Keratinocyte (primary cell): ENCODE data around the gene FAT2. TPM values are rescaled to one million over a fixed set of nuclear protein-coding genes. Genes with fewer than 3 reads are reported as not detected.

Source experiments
- DNase-seq: peaks from one replicate; pipeline ENCODE4 v3.0.0-alpha.2; 2011; ENCODE audit warnings: low read depth, missing footprints, low spot score
- FAIRE-seq: peaks from 2 replicates; lab custom pipeline; 2011; peaks lifted over from hg19 to GRCh38; lab: Jason Lieb, UNC
- H2AFZ ChIP-seq: 2 replicates; pipeline ENCODE4 v1.6.0; 2012; ENCODE audit warnings: low read length, control low read depth, inconsistent platforms; ENCODE audit not compliant: control insufficient read depth
- H3K27ac ChIP-seq: 2 replicates; pipeline ENCODE4 v1.5.1; 2011; ENCODE audit warnings: low read length; ENCODE audit not compliant: control insufficient read depth, insufficient read depth
- H3K27me3 ChIP-seq: 3 replicates; pipeline ENCODE4 v1.6.0; 2011; ENCODE audit warnings: low read length; ENCODE audit not compliant: control insufficient read depth, insufficient read depth; ENCODE audit errors: extremely low read depth
- H3K36me3 ChIP-seq, 2 experiments: 2 replicates in 1 of 2; 3 replicates in 1 of 2; pipeline ENCODE4 v1.5.1; 2011; ENCODE audit warnings: low read length in 2 of 2, mild to moderate bottlenecking in 1 of 2; ENCODE audit not compliant: control insufficient read depth in 2 of 2, insufficient read depth in 2 of 2; ENCODE audit errors: extremely low read depth in 1 of 2
- H3K4me1 ChIP-seq: 3 replicates; pipeline ENCODE4 v1.5.1; 2011; ENCODE audit warnings: low read length; ENCODE audit not compliant: control insufficient read depth, insufficient read depth; ENCODE audit errors: extremely low read depth
- H3K4me2 ChIP-seq: 3 replicates; pipeline ENCODE4 v1.6.0; 2011; ENCODE audit warnings: low read depth, low read length; ENCODE audit not compliant: control insufficient read depth, insufficient read depth; ENCODE audit errors: extremely low read depth
- H3K4me3 ChIP-seq, 3 experiments: fragments of 200-600 bp in 1 of 3; sonication (generic) in 1 of 3; 2 replicates in 2 of 3; 3 replicates in 1 of 3; pipeline ENCODE4 v1.5.1; 2011 to 2016; ENCODE audit warnings: low read length in 3 of 3, mild to moderate bottlenecking in 3 of 3, control low read depth in 2 of 3, inconsistent platforms in 1 of 3, low read depth in 1 of 3, mixed read lengths in 1 of 3, mixed run types in 1 of 3, moderate library complexity in 1 of 3; ENCODE audit not compliant: control insufficient read depth in 2 of 3, insufficient read depth in 2 of 3; ENCODE audit errors: extremely low read depth in 1 of 3
- H3K79me2 ChIP-seq: 2 replicates; pipeline ENCODE4 v1.6.0; 2012; ENCODE audit warnings: low read length; ENCODE audit not compliant: control insufficient read depth, insufficient read depth
- H3K9ac ChIP-seq: 3 replicates; pipeline ENCODE4 v1.6.0; 2011; ENCODE audit warnings: low read length; ENCODE audit not compliant: control insufficient read depth, insufficient read depth; ENCODE audit errors: extremely low read depth
- H3K9me1 ChIP-seq: 3 replicates; pipeline ENCODE4 v1.6.0; 2011; ENCODE audit warnings: low read length; ENCODE audit not compliant: control insufficient read depth, insufficient read depth; ENCODE audit errors: extremely low read depth
- H3K9me3 ChIP-seq: 2 replicates; pipeline ENCODE4 v1.5.1; 2012; ENCODE audit warnings: low read depth, low read length; ENCODE audit not compliant: control insufficient read depth
- H4K20me1 ChIP-seq: 3 replicates; pipeline ENCODE4 v1.6.0; 2011; ENCODE audit warnings: low read length; ENCODE audit not compliant: control insufficient read depth, insufficient read depth; ENCODE audit errors: extremely low read depth
- CTCF ChIP-seq, 3 experiments: IDR thresholded peaks in 1 of 3; conservative IDR thresholded peaks in 1 of 3; optimal IDR thresholded peaks in 1 of 3; 2 replicates in 2 of 3; 3 replicates in 1 of 3; pipeline versions ENCODE3 to v1.5.1; 2011; ENCODE audit warnings: low read length in 3 of 3, mild to moderate bottlenecking in 3 of 3, moderate library complexity in 2 of 3, control low read depth in 1 of 3, inconsistent platforms in 1 of 3; ENCODE audit not compliant: insufficient read depth in 2 of 3; ENCODE audit errors: extremely low read depth in 1 of 3
- EZH2 ChIP-seq: IDR thresholded peaks from one replicate; pipeline ENCODE4 v1.6.1; 2012; ENCODE audit warnings: inconsistent platforms, mild to moderate bottlenecking, low read length, moderate library complexity
- dilution Hi-C: fragments of 300-500 bp; cut with MboI; formaldehyde crosslinking; loops from one replicate; pipeline ENCODE4 v1.7.0; 2020; ENCODE audit warnings: low sequenced_read_pairs; ENCODE audit not compliant: extremely low pct_ligation_motif_present
- polyA plus RNA-seq, 5 experiments: library from polyadenylated mRNA; depleted of rRNA in 3 of 5; stranded (reverse) in 3 of 5; stranded (forward) in 1 of 5; unstranded in 1 of 5; fragments of >200 nt; gene quantifications; 1 replicate in 1 of 5; 2 replicates in 3 of 5; 3 replicates in 1 of 5; pipeline versions ENCODE4 v1.2.1 to v1.2.3, GENCODE V29; 2011 to 2012; ENCODE audit warnings: missing spikeins in 2 of 5, low read depth in 1 of 5, low replicate concordance in 1 of 5

The FAT2 gene
- polyA plus RNA-seq, 1 donor (not counting 4 experiments of a cell fraction or from before 2014, with no cell fraction given): 35.0 TPM

GRCh38 chr5:151584057-151584937 is 6.8 kb downstream of the FAT2 start:
- Histone ChIP-seq H3K4me2 (peak overlapping the region; percentile 42), H3K27me3 (no peaks in the 10 kb centered on the region), H3K79me2 (peaks cover 89% of the 10 kb centered on the region), H3K4me1 (peaks cover 92% of the 10 kb centered on the region), H4K20me1 (no peaks in the 10 kb centered on the region), H3K9me3 (no peaks in the 10 kb centered on the region), H3K9me1 (peaks cover 3% of the 10 kb centered on the region), H3K27ac (peak overlapping the region; percentile 91), H3K4me3 (peak overlapping the region in 1 of 3 experiments; percentile 14), H3K9ac (peak overlapping the region; percentile 57), H3K36me3 (peaks cover 4 to 34% of the 10 kb centered on the region in 2 experiments), H2AFZ (no peak overlapping the region)
- FAIRE-seq: peak; percentile 68
- DNase-seq: no peak
- TF ChIP-seq CTCF (optimal IDR thresholded peaks at IDR 0.05 in 1 of 3, IDR thresholded peaks at IDR 0.05 in 1 of 3, conservative IDR thresholded peaks at IDR 0.05 in 1 of 3; ENCODE audit: extremely low read depth in 1 of 3, insufficient read depth in 2 of 3, low read length in 3 of 3): no peak
- dilution Hi-C loops: no loop called here

- Histone ChIP-seq H3K36me3 (peaks cover 11 to 31% of the 10 kb centered on the region in 2 experiments), H3K79me2 (peaks cover 89% of the 10 kb centered on the region), H4K20me1 (no peaks in the 10 kb centered on the region), H3K4me3 (peak overlapping the region in 2 of 3 experiments; percentile 50 to 51), H3K27me3 (no peaks in the 10 kb centered on the region), H3K9ac (peak overlapping the region; percentile 80), H2AFZ (no peak overlapping the region), H3K4me1 (peaks cover 78% of the 10 kb centered on the region), H3K4me2 (peak overlapping the region; percentile 90), H3K9me1 (peaks cover 3% of the 10 kb centered on the region), H3K9me3 (no peaks in the 10 kb centered on the region), H3K27ac (peak overlapping the region; percentile 91)
- dilution Hi-C loops: no loop called here
- no peak for TF ChIP-seq EZH2
- no peak for TF ChIP-seq CTCF (optimal IDR thresholded peaks at IDR 0.05 in 1 of 3, IDR thresholded peaks at IDR 0.05 in 1 of 3, conservative IDR thresholded peaks at IDR 0.05 in 1 of 3; ENCODE audit: extremely low read depth in 1 of 3, insufficient read depth in 2 of 3, low read length in 3 of 3)
- no peak for DNase-seq
- peak; percentile 98 for FAIRE-seq
Observed at GRCh38 chr5:151581812-151582583, 9.1 kb downstream of the FAT2 start.
